Measurements from ENCODE around the gene WNT7A. TPM values are rescaled to one million over a fixed set of nuclear protein-coding genes. Genes with fewer than 3 reads are reported as not detected.

WNT7A gene
- total RNA-seq, 1 experiment from 2014 or later, result not detected

- DNase-seq (ENCODE audit: low spot score), result peak; percentile 57
Observed at GRCh38 chr3:13884851-13885703, 5.2 kb upstream of the WNT7A start.

GRCh38 chr3:13883681-13884080, 3.8 kb upstream of the WNT7A start:
- no peak for DNase-seq (ENCODE audit: low spot score)

- no peak for DNase-seq (ENCODE audit: low spot score)
Observed at GRCh38 chr3:13882876-13883275, 3.0 kb upstream of the WNT7A start.

GRCh38 chr3:13881536-13882410, 1.9 kb upstream of the WNT7A start:
- no peak for DNase-seq (ENCODE audit: low spot score)

- DNase-seq (ENCODE audit: low spot score), result no peak
Observed at GRCh38 chr3:13880811-13881156, 913 bp upstream of the WNT7A start.

GRCh38 chr3:13879102-13879945, 547 bp downstream of the WNT7A start:
- DNase-seq (ENCODE audit: low spot score), result no peak

- DNase-seq (ENCODE audit: low spot score), result no peak
Observed at GRCh38 chr3:13878281-13879101, 1.4 kb downstream of the WNT7A start.

- no peak for DNase-seq (ENCODE audit: low spot score)
Observed at GRCh38 chr3:13877911-13878280, 2.0 kb downstream of the WNT7A start.

GRCh38 chr3:13876451-13877100, 3.3 kb downstream of the WNT7A start:
- DNase-seq (ENCODE audit: low spot score), result no peak

GRCh38 chr3:13874891-13875290, 5.0 kb downstream of the WNT7A start:
- DNase-seq (ENCODE audit: low spot score), result no peak

- DNase-seq (ENCODE audit: low spot score), result no peak
Observed at GRCh38 chr3:13873818-13874217, 6.1 kb downstream of the WNT7A start.

- DNase-seq (ENCODE audit: low spot score), result no peak
Observed at GRCh38 chr3:13872451-13872850, 7.4 kb downstream of the WNT7A start.

- no peak for DNase-seq (ENCODE audit: low spot score)
Observed at GRCh38 chr3:13871791-13872190, 8.1 kb downstream of the WNT7A start.

- no peak for DNase-seq (ENCODE audit: low spot score)
Observed at GRCh38 chr3:13870902-13871301, 9.0 kb downstream of the WNT7A start.

GRCh38 chr3:13869761-13870343, 10.0 kb downstream of the WNT7A start:
- no peak for DNase-seq (ENCODE audit: low spot score)

GRCh38 chr3:13868844-13869724, 10.8 kb downstream of the WNT7A start:
- DNase-seq (ENCODE audit: low spot score), result no peak

GRCh38 chr3:13867732-13868131, 12.1 kb downstream of the WNT7A start:
- no peak for DNase-seq (ENCODE audit: low spot score)

GRCh38 chr3:13866041-13866965, 13.6 kb downstream of the WNT7A start:
- peak; percentile 59 for DNase-seq (ENCODE audit: low spot score)

All from A172 (cell line).